RWPE1 (cell line): ENCODE measurements around the gene PSMG1.
"Not testable (repeated sequence)": the region's sequence is repeated elsewhere in the genome, so short reads cannot be mapped to it uniquely, and the experiment has no call there.

Experiments used
- CTCF ChIA-PET: fragments of 350-600 bp; sonication (Branson Sonifier 250); formaldehyde crosslinking; extraction: SDS; loops from one replicate; lab custom pipeline; 2021; lab: Yijun Ruan, JAX
- POLR2A ChIA-PET: fragments of 400-600 bp; formaldehyde crosslinking; extraction: SDS; loops from one replicate; lab custom pipeline; 2020; ENCODE audit warnings: antibody characterized with exemption; ENCODE audit not compliant: low non-redundant PET; lab: Yijun Ruan, JAX
- DNase-seq: peaks from one replicate; pipeline ENCODE4 v3.0.0; 2012; ENCODE audit warnings: low spot score
- H3K27ac ChIP-seq: fragments of 450-650 bp; 2 replicates; pipeline ENCODE4 v1.5.1; 2017
- TF ChIP-seq, protein P1 (sequence below): fragments of 450-650 bp; conservative IDR thresholded peaks from 2 replicates; pipeline ENCODE4 v1.5.1; 2017; ENCODE audit warnings: low read depth, mild to moderate bottlenecking

PSMG1 gene

DNA sequence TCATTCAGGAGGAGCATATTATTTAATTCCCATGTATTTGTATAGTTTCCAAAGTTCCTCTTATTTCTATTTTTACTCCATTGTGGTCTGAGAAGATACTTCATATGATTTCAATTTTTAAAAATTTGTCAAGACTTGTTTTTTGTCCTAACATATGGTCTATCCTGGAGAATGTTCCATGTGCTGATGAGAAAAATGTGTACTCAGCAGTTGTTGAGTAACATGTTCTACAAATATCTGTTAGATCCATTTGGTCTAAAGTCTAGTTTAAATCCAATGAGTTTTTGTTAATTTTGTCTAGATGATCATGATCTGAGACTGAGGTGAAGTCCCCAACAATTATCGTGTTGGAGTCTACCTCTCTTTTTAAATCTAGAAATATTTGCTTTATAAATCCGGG, 14.5 kb downstream of the PSMG1 start:
- CTCF ChIA-PET = interaction anchor here (0.6 kb wide), 1 partner anchor 188 kb away, joined by 5 read pairs; no protein-coding TSS in a partner anchor

DNA sequence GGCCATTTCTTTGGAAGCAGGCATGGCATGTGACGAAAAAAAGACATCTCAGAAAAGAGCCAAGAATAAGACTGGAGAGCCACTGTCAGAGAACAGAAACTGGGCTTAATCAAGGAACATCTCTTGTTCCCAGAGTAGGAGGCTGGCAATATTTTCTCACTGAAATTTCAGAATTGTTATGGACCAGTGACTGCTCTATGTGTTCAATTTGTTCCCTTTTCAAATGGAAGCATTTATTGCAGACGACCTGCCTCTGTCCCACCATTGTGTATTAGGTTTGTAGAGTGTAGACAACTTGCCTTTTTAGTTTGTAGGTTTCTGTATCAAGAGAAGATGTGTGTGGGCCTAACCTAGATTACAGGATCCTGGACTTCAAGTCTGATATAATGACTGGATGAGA, 18.7 kb downstream of the PSMG1 start:
- ChIA-PET CTCF (no interaction called here), POLR2A (no interaction called here)
- TF ChIP-seq, protein P1, sequence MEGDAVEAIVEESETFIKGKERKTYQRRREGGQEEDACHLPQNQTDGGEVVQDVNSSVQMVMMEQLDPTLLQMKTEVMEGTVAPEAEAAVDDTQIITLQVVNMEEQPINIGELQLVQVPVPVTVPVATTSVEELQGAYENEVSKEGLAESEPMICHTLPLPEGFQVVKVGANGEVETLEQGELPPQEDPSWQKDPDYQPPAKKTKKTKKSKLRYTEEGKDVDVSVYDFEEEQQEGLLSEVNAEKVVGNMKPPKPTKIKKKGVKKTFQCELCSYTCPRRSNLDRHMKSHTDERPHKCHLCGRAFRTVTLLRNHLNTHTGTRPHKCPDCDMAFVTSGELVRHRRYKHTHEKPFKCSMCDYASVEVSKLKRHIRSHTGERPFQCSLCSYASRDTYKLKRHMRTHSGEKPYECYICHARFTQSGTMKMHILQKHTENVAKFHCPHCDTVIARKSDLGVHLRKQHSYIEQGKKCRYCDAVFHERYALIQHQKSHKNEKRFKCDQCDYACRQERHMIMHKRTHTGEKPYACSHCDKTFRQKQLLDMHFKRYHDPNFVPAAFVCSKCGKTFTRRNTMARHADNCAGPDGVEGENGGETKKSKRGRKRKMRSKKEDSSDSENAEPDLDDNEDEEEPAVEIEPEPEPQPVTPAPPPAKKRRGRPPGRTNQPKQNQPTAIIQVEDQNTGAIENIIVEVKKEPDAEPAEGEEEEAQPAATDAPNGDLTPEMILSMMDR = no peak
- no peak for DNase-seq
- H3K27ac ChIP-seq = no peak overlapping the region

More for the DNA sequence above, 14.5 kb downstream of the PSMG1 start:
- H3K27ac ChIP-seq = no peak overlapping the region
- TF ChIP-seq, protein P1 = no peak
- no peak for DNase-seq
- POLR2A ChIA-PET = no interaction called here

GRCh38 chr21:39161064-39161463, 22.2 kb downstream of the PSMG1 start:
- ChIA-PET POLR2A (no interaction called here), CTCF (interaction anchor here (0.5 kb wide), 1 partner anchor 20 kb away, joined by 5 read pairs; no protein-coding TSS in a partner anchor)
- H3K27ac ChIP-seq = no peak overlapping the region
- TF ChIP-seq, protein P1 = no peak
- no peak for DNase-seq

DNA sequence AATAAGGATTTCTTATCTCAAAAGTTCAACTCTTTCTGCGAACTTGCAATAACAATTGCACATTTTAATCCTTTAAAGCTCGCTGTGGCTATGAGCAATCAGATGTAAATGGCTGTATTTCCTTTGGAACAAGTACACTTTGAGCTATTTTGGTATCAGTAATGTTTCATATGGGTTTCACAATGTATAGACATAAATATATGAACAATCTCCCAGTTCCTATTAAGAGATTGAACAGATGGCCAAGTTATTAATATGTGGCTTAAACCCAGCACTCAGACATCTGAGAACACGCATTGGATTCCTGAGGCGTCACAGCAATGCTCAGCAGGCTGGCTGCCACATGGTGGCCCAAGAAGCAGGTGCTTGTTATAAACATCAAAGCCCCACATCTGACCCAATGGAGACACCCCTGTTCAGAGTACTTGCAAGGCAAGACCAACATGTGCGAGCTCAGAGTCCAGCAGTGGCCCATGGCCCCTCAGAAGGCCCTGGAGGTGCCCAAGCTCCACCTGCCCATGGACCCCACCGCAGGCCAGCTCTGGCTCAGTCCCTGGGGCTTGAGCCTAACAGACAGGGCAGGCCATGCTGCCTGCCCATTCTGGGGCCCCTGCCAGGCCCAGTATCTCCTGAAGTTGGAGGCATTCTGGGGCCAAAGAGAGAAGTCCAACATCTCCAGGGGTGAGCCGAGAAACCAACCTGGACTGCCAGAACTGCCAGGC, 23.7 kb downstream of the PSMG1 start:
- ChIA-PET POLR2A (no interaction called here), CTCF (no interaction called here)
- no peak for DNase-seq
- TF ChIP-seq, protein P1 = no peak
- H3K27ac ChIP-seq = no peak overlapping the region

GRCh38 chr21:39157241-39157640, 26.0 kb downstream of the PSMG1 start:
- DNase-seq, POLR2A ChIA-PET, CTCF ChIA-PET, H3K27ac ChIP-seq: not testable (repeated sequence)

GRCh38 chr21:39156024-39156423, 27.2 kb downstream of the PSMG1 start:
- H3K27ac ChIP-seq = no peak overlapping the region
- POLR2A ChIA-PET = no interaction called here
- TF ChIP-seq, protein P1 = no peak
- no peak for DNase-seq
- CTCF ChIA-PET = no interaction called here

DNA sequence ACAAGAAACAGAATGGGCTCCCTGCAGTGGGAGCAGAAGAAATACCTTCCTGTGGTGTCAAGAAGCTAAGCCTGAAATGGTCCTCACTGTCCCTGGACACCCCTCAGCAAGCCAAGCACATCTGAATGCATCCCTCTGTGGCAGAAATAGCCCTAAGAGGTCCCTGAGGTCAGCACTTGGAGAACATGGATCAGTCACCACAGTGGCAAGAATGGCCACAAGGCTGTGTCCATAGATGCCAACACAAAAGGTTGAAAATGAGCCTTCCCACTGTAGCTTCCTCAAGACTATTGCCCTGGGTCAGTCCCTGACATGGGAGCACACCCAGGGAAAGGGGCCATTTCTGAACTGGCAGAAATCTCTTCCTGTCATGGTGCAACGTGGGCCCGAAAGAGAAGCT, 27.7 kb downstream of the PSMG1 start:
- TF ChIP-seq, protein P1 = no peak
- no peak overlapping the region for H3K27ac ChIP-seq
- POLR2A ChIA-PET = no interaction called here
- DNase-seq = no peak
- CTCF ChIA-PET = no interaction called here
